ENCODE measurements around the gene RBM44. TPM values are rescaled to one million over a fixed set of nuclear protein-coding genes. Genes with fewer than 3 reads are reported as not detected.

RBM44 gene
- total RNA-seq, 2 experiments from 2014 or later, result 2.8 to 2.9 TPM

DNA sequence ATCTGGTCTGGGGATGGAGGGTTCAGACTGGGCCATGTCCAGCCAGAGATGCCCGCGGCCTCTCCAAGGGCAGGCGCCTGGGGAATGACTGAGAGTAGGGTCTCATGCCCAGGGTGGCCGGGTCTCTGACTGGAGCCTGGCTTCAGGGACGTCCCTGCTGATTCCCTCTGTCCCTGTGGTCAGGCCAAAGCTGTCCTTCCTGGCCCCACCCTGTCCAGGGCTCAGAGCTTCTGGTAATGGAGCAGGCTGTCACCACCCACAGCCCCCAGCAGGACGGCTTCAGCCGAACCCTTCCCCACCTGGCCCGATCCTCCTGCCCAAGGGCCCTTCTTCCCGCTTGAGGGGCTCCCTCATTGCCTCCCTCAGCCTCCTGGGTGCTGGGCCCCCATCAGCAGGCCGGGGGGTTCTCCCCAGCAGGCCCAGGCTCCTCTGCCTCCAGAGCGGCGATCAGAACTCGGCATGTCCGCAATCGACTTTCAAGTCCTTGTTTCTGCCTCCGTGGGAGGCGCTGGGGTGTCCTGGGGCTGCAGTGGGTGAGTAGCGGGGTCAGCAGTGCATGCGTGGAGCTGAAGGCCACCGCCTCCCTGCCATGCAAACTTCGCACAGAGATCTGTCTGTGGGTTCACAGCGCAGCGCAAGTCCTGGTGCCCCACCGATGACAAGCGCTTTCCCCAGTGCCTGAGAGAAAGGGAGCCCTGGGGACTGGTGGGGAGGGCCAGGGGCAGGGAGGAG, 79.2 kb downstream of the RBM44 start:
- CTCF ChIA-PET, result no interaction called here
- H3K4me3 Mint-ChIP-seq, result no peak overlapping the region
- ATAC-seq (ENCODE audit: poor library complexity) (no peak), DNase-seq (no peak)
- Histone ChIP-seq H3K4me1 (ENCODE audit: insufficient read depth, low read length) (peaks cover 9% of the 10 kb centered on the region), H3K9me3 (ENCODE audit: control insufficient read depth in 1 of 2, insufficient read depth in 1 of 2, low read length in 2 of 2) (no peaks in the 10 kb centered on the region), H3K27me3 (ENCODE audit: control insufficient read depth in 1 of 2, insufficient read depth in 2 of 2, low read length in 2 of 2) (no peaks in the 10 kb centered on the region), H3K27ac (ENCODE audit: low read depth in 1 of 2, low read length in 2 of 2) (no peak overlapping the region), H3K36me3 (ENCODE audit: insufficient read depth, low read length) (no peaks in the 10 kb centered on the region), H3K4me3 (ENCODE audit: low read length) (no peak overlapping the region)
- no peaks in the 10 kb centered on the region for H3K27me3 Mint-ChIP-seq
- peaks cover 8% of the 10 kb centered on the region for H3K4me1 Mint-ChIP-seq (ENCODE audit: low read depth)
- no peak overlapping the region for H3K27ac Mint-ChIP-seq
- POLR2A ChIA-PET, result no interaction called here
- no peaks in the 10 kb centered on the region for H3K36me3 Mint-ChIP-seq (ENCODE audit: low read depth)
- no peaks in the 10 kb centered on the region for H3K9me3 Mint-ChIP-seq
- intact Hi-C loops (cut with DNase I, micrococcal nuclease), result no loop called here
- TF ChIP-seq CTCF (IDR thresholded peaks at IDR 0.05), result no peak

DNA sequence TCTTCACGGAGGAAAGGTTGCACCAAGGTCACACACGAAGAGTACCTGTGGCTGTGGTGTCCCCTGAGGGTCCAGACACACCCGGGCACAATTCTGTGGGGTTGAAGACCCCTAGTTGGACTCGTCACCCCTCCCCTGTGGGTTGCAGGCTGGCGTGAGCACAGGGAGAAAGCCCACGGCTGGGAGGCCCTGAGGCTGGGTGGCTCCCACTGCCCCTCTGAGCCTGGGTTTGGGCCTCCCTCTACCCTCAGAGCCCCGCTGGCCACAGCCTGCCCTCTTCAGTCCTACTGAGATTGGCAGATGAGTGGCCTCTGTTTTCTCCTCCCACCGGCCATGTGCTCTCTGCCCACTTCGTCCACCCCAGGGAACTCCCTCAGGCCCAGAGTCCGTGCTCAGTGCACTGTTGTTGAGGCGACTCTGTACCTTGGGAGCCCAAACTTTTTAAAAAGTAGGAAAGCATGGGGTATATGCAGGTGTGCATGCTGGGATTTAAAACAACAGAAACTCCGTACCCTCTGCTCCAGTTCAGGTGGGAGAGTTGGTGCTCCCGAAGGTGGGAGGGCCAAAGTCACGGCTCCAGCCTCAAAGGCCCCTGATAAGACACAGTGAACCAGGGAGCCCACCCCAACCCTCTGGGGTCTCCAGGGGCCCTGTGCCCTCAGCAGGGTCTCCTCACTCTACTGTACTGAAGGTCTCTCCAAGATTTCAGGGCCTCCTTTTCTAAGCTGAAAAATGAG, 79.9 kb downstream of the RBM44 start:
- ATAC-seq (ENCODE audit: poor library complexity) (no peak), DNase-seq (no peak)
- intact Hi-C loops (cut with DNase I, micrococcal nuclease), result no loop called here
- peaks cover 5% of the 10 kb centered on the region for H3K4me1 Mint-ChIP-seq (ENCODE audit: low read depth)
- no peaks in the 10 kb centered on the region for H3K36me3 Mint-ChIP-seq (ENCODE audit: low read depth)
- no peaks in the 10 kb centered on the region for H3K9me3 Mint-ChIP-seq
- CTCF ChIA-PET, result no interaction called here
- H3K9me3 ChIP-seq (ENCODE audit: control insufficient read depth in 1 of 2, insufficient read depth in 1 of 2, low read length in 2 of 2), result no peaks in the 10 kb centered on the region
- no peaks in the 10 kb centered on the region for H3K27me3 ChIP-seq (ENCODE audit: control insufficient read depth in 1 of 2, insufficient read depth in 2 of 2, low read length in 2 of 2)
- no peaks in the 10 kb centered on the region for H3K36me3 ChIP-seq (ENCODE audit: insufficient read depth, low read length)
- POLR2A ChIA-PET, result no interaction called here
- H3K4me3 Mint-ChIP-seq, result no peak overlapping the region
- H3K4me3 ChIP-seq (ENCODE audit: low read length), result no peak overlapping the region
- H3K27me3 Mint-ChIP-seq, result no peaks in the 10 kb centered on the region
- peaks cover 5% of the 10 kb centered on the region for H3K4me1 ChIP-seq (ENCODE audit: insufficient read depth, low read length)
- H3K27ac Mint-ChIP-seq, result no peak overlapping the region
- H3K27ac ChIP-seq (ENCODE audit: low read depth in 1 of 2, low read length in 2 of 2), result no peak overlapping the region
- no peak for TF ChIP-seq CTCF (IDR thresholded peaks at IDR 0.05)

DNA sequence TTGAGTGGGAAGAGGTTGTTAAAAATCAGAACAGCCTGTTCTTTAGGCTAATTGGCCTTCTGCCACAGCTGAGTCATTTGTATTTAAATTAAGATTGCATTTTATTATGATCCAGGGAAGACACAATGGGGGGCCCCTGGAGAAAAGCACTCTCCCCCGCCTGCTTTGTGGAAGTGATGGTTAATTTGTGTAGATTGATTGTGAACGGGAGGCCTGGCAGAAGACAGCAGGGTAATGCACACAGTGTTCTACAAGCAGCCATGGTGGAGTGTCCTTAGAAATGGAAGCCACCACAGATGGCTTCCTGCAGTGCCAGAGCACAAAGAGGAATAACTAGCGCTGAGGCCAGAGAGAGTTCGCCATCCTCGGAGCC, 80.5 kb downstream of the RBM44 start:
- intact Hi-C loops (cut with DNase I, micrococcal nuclease), result no loop called here
- ATAC-seq (ENCODE audit: poor library complexity), result no peak
- Histone ChIP-seq H3K4me1 (ENCODE audit: insufficient read depth, low read length) (peaks cover under 1% of the 10 kb centered on the region), H3K36me3 (ENCODE audit: insufficient read depth, low read length) (no peaks in the 10 kb centered on the region), H3K27ac (ENCODE audit: low read depth in 1 of 2, low read length in 2 of 2) (no peak overlapping the region), H3K27me3 (ENCODE audit: control insufficient read depth in 1 of 2, insufficient read depth in 2 of 2, low read length in 2 of 2) (no peaks in the 10 kb centered on the region), H3K9me3 (ENCODE audit: control insufficient read depth in 1 of 2, insufficient read depth in 1 of 2, low read length in 2 of 2) (no peaks in the 10 kb centered on the region), H3K4me3 (ENCODE audit: low read length) (no peak overlapping the region)
- ChIA-PET CTCF (interaction anchor here (0.7 kb wide), 1 partner anchor 235 kb away, joined by 3 read pairs; no protein-coding TSS in a partner anchor), POLR2A (no interaction called here)
- no peak for DNase-seq
- Mint-ChIP-seq H3K27me3 (no peaks in the 10 kb centered on the region), H3K27ac (no peak overlapping the region), H3K4me3 (no peak overlapping the region), H3K9me3 (no peaks in the 10 kb centered on the region), H3K4me1 (ENCODE audit: low read depth) (no peaks in the 10 kb centered on the region), H3K36me3 (ENCODE audit: low read depth) (no peaks in the 10 kb centered on the region)
- no peak for TF ChIP-seq CTCF (IDR thresholded peaks at IDR 0.05)
